ENCODE data around the gene RBL1.

Gene RBL1

GRCh38 chr20:36951198-36951978, 144.4 kb downstream of the RBL1 start, which contains the start of gene SAMHD1:
Gene SAMHD1, minus strand, starts transcription at chr20:36951708. Its CDS starts 65 bp downstream, at chr20:36951643.
- DNase-seq: peak; percentile 63 to 98 (median 92)

- DNase-seq: peak in 8 of 56 donors; percentile 1 to 48 (median 36)
These were observed 145.2 kb downstream of the RBL1 start for GRCh38 chr20:36950414-36951197.

All from amygdala (tissue), 56 donors.